ENCODE measurements around the gene HSD17B1.

Gene HSD17B1

DNA sequence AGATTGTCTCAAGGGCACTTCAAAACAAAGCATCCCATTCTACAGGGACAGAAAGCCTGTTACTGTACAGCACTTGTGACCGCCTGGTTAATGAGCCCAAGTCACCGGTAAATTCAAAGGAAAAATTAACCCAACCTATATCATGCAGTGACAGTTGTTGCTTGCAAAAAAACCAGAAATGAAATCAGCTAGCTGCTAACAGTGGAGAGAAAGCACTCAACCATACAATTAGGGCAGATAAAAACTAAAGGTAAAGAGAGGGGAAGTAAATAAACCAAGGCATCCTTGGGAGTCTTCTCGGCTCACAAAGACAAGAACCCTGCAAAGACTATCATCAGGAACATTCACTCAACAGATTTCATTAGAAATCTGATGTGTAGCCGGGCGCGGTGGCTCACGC, 50.6 kb downstream of the HSD17B1 start:
- DNase-seq (ENCODE audit: low spot score), result no peak
- Mint-ChIP-seq H3K4me3 (no peak overlapping the region), H3K9me3 (no peaks in the 10 kb centered on the region), H3K27ac (no peak overlapping the region), H3K27me3 (ENCODE audit: low read depth) (no peaks in the 10 kb centered on the region), H3K4me1 (ENCODE audit: low read depth) (peaks cover 28% of the 10 kb centered on the region), H3K36me3 (ENCODE audit: low read depth) (peaks cover 23% of the 10 kb centered on the region)

Data from T-helper 2 cell treated with Interferon-gamma antibody and Interleukin-4, amounts not matched to agents 5 μg/mL and 100 μg/mL, for 36 hours (primary cell).